ENCODE measurements around the gene PTPN7. TPM values are rescaled to one million over a fixed set of nuclear protein-coding genes. Genes with fewer than 3 reads are reported as not detected.

The PTPN7 gene
- polyA plus RNA-seq, 1 donor (not counting 4 experiments of a cell fraction or from before 2014, with no cell fraction given), result 0.10 TPM

- no peaks in the 10 kb centered on the region for H3K79me2 ChIP-seq (ENCODE audit: control insufficient read depth, insufficient read depth, low read length)
- dilution Hi-C loops (cut with MboI; ENCODE audit: extremely low pct_ligation_motif_present, low sequenced_read_pairs), result no loop called here
- H3K27me3 ChIP-seq (ENCODE audit: control insufficient read depth, extremely low read depth, insufficient read depth, low read length), result no peaks in the 10 kb centered on the region
- FAIRE-seq (no peak), DNase-seq (ENCODE audit: low read depth, low spot score) (no peak)
- H3K9me1 ChIP-seq (ENCODE audit: control insufficient read depth, extremely low read depth, insufficient read depth, low read length), result no peaks in the 10 kb centered on the region
- H3K4me1 ChIP-seq (ENCODE audit: control insufficient read depth, extremely low read depth, insufficient read depth, low read length), result peaks cover 16% of the 10 kb centered on the region
- peaks cover 5 to 18% of the 10 kb centered on the region in 2 experiments for H3K36me3 ChIP-seq (ENCODE audit: control insufficient read depth in 2 of 2, extremely low read depth in 1 of 2, insufficient read depth in 2 of 2, low read length in 2 of 2)
- no peak for TF ChIP-seq CTCF (optimal IDR thresholded peaks at IDR 0.05 in 1 of 3, IDR thresholded peaks at IDR 0.05 in 1 of 3, conservative IDR thresholded peaks at IDR 0.05 in 1 of 3; ENCODE audit: extremely low read depth in 1 of 3, insufficient read depth in 2 of 3, low read length in 3 of 3)
- TF ChIP-seq EZH2 (IDR thresholded peaks at IDR 0.05; ENCODE audit: low read length), result no peak
- no peak overlapping the region for H3K4me3 ChIP-seq (ENCODE audit: control insufficient read depth in 2 of 3, extremely low read depth in 1 of 3, insufficient read depth in 2 of 3, low read depth in 1 of 3, low read length in 3 of 3)
- no peak overlapping the region for H3K4me2 ChIP-seq (ENCODE audit: control insufficient read depth, extremely low read depth, insufficient read depth, low read depth, low read length)
- H3K9me3 ChIP-seq (ENCODE audit: control insufficient read depth, low read depth, low read length), result no peaks in the 10 kb centered on the region
- peaks cover 8% of the 10 kb centered on the region for H4K20me1 ChIP-seq (ENCODE audit: control insufficient read depth, extremely low read depth, insufficient read depth, low read length)
- H3K9ac ChIP-seq (ENCODE audit: control insufficient read depth, extremely low read depth, insufficient read depth, low read length), result no peak overlapping the region
- H3K27ac ChIP-seq (ENCODE audit: control insufficient read depth, insufficient read depth, low read length), result no peak overlapping the region
- H2AFZ ChIP-seq (ENCODE audit: control insufficient read depth, low read length), result no peak overlapping the region
Measured at GRCh38 chr1:202129453-202130296, 30.7 kb downstream of the PTPN7 start.

GRCh38 chr1:202127836-202128622 lies 32.4 kb downstream of the PTPN7 start:
- no peak overlapping the region for H2AFZ ChIP-seq (ENCODE audit: control insufficient read depth, low read length)
- H3K9ac ChIP-seq (ENCODE audit: control insufficient read depth, extremely low read depth, insufficient read depth, low read length), result no peak overlapping the region
- dilution Hi-C loops (cut with MboI; ENCODE audit: extremely low pct_ligation_motif_present, low sequenced_read_pairs), result no loop called here
- H3K9me3 ChIP-seq (ENCODE audit: control insufficient read depth, low read depth, low read length), result no peaks in the 10 kb centered on the region
- H3K79me2 ChIP-seq (ENCODE audit: control insufficient read depth, insufficient read depth, low read length), result no peaks in the 10 kb centered on the region
- peaks cover 14% of the 10 kb centered on the region for H3K4me1 ChIP-seq (ENCODE audit: control insufficient read depth, extremely low read depth, insufficient read depth, low read length)
- H4K20me1 ChIP-seq (ENCODE audit: control insufficient read depth, extremely low read depth, insufficient read depth, low read length), result peaks cover 5% of the 10 kb centered on the region
- H3K4me3 ChIP-seq (ENCODE audit: control insufficient read depth in 2 of 3, extremely low read depth in 1 of 3, insufficient read depth in 2 of 3, low read depth in 1 of 3, low read length in 3 of 3), result no peak overlapping the region
- H3K36me3 ChIP-seq (ENCODE audit: control insufficient read depth in 2 of 2, extremely low read depth in 1 of 2, insufficient read depth in 2 of 2, low read length in 2 of 2), result peaks cover 0 to 9% of the 10 kb centered on the region in 2 experiments
- H3K4me2 ChIP-seq (ENCODE audit: control insufficient read depth, extremely low read depth, insufficient read depth, low read depth, low read length), result no peak overlapping the region
- no peak for TF ChIP-seq CTCF (optimal IDR thresholded peaks at IDR 0.05 in 1 of 3, IDR thresholded peaks at IDR 0.05 in 1 of 3, conservative IDR thresholded peaks at IDR 0.05 in 1 of 3; ENCODE audit: extremely low read depth in 1 of 3, insufficient read depth in 2 of 3, low read length in 3 of 3)
- no peak for TF ChIP-seq EZH2 (IDR thresholded peaks at IDR 0.05; ENCODE audit: low read length)
- H3K27ac ChIP-seq (ENCODE audit: control insufficient read depth, insufficient read depth, low read length), result no peak overlapping the region
- DNase-seq (ENCODE audit: low read depth, low spot score), result no peak
- no peaks in the 10 kb centered on the region for H3K9me1 ChIP-seq (ENCODE audit: control insufficient read depth, extremely low read depth, insufficient read depth, low read length)
- FAIRE-seq, result no peak
- no peaks in the 10 kb centered on the region for H3K27me3 ChIP-seq (ENCODE audit: control insufficient read depth, extremely low read depth, insufficient read depth, low read length)
